ENCODE data around the gene RUFY3. TPM values are rescaled to one million over a fixed set of nuclear protein-coding genes. Genes with fewer than 3 reads are reported as not detected.

RUFY3 gene
- total and polyA plus RNA-seq, 2 of the 4 experiments (the other 2 are of a cell fraction), result 19.6 to 28.9 TPM

GRCh38 chr4:70841951-70842350, 120.2 kb downstream of the RUFY3 start:
- Histone ChIP-seq H2BK5ac (ENCODE audit: low read depth, low read length, poor library complexity, severe bottlenecking) (no peak overlapping the region), H2BK15ac (ENCODE audit: low read depth, low read length) (no peak overlapping the region), H4K20me1 (ENCODE audit: insufficient read depth, low read length) (peaks cover 17% of the 10 kb centered on the region), H2BK120ac (ENCODE audit: low read depth, low read length) (no peak overlapping the region), H4K91ac (ENCODE audit: insufficient read depth, low read depth, low read length) (no peak overlapping the region), H3K4ac (ENCODE audit: low read depth, low read length) (no peak overlapping the region), H4K5ac (ENCODE audit: low read depth, low read length) (no peak overlapping the region), H3K56ac (ENCODE audit: extremely low read depth, insufficient read depth, low read length) (no peak overlapping the region), H2AFZ (replicated peaks; ENCODE audit: low read length, poor library complexity) (no peak overlapping the region), H4K8ac (ENCODE audit: low read depth in 2 of 2, low read length in 2 of 2) (no peak overlapping the region), H3K9me3 (ENCODE audit: control insufficient read depth, insufficient read depth, low read length) (no peaks in the 10 kb centered on the region), H3K4me2 (ENCODE audit: low read depth, low read length) (no peak overlapping the region), H3K23ac (ENCODE audit: low read depth, low read length) (no peak overlapping the region), H3K79me1 (ENCODE audit: low read depth in 1 of 2, low read length in 2 of 2) (peaks cover 0 to 11% of the 10 kb centered on the region in 2 experiments; a peak in 2 of 4 replicates), H2BK20ac (ENCODE audit: low read depth, low read length) (no peak overlapping the region), H3K9me1 (ENCODE audit: insufficient read depth, low read length) (peaks cover under 1% of the 10 kb centered on the region; the same call in 1 of the 2 replicates), H3K9ac (ENCODE audit: low read depth, low read length) (no peak overlapping the region), H3K14ac (replicated peaks; ENCODE audit: low read depth, low read length) (no peak overlapping the region), H2AK5ac (ENCODE audit: low read depth, low read length) (no peak overlapping the region), H3K36me3 (ENCODE audit: control insufficient read depth, insufficient read depth, low read length) (no peaks in the 10 kb centered on the region; the same call in 1 of the 2 replicates), H3K27me3 (ENCODE audit: control insufficient read depth, insufficient read depth, low read length) (no peaks in the 10 kb centered on the region), H3K27ac (ENCODE audit: insufficient read depth, low read length) (no peak overlapping the region), H3K4me3 (ENCODE audit: insufficient read depth, low read depth, low read length) (no peak overlapping the region), H3K18ac (ENCODE audit: low read depth, low read length) (no peak overlapping the region), H3K4me1 (ENCODE audit: control insufficient read depth, insufficient read depth, low read length) (peaks cover 2% of the 10 kb centered on the region), H2AK9ac (replicated peaks; ENCODE audit: low read depth, low read length, poor library complexity) (no peak overlapping the region)
- in situ Hi-C loops (cut with MboI; ENCODE audit: low sequenced_read_pairs), result no loop called here
- WGBS, 2 experiments (ENCODE audit: extremely low coverage in 2 of 2, insufficient read length in 1 of 2), result no CpG with 5 or more reads among the region's 1 CpG
- no peak for ATAC-seq (ENCODE audit: low read depth)
- intact Hi-C loops (cut with micrococcal nuclease), result no loop called here
- dilution Hi-C loops (cut with HindIII; ENCODE audit: low sequenced_read_pairs, unreplicated experiment), result no loop called here
- TF ChIP-seq RFX5 (IDR thresholded peaks at IDR 0.05; ENCODE audit: low read depth, low read length) (no peak), USF2 (IDR thresholded peaks at IDR 0.05; ENCODE audit: low read depth, low read length) (no peak), NFE2L2 (IDR thresholded peaks at IDR 0.05; ENCODE audit: low read depth, low read length) (no peak), RCOR1 (IDR thresholded peaks at IDR 0.05; ENCODE audit: insufficient replicate concordance, low read length) (no peak), SMC3 (IDR thresholded peaks at IDR 0.05; ENCODE audit: low read depth, low read length) (no peak), CHD1 (IDR thresholded peaks at IDR 0.05; ENCODE audit: low read depth, low read length) (no peak)
- no TSS peak for BruUV-seq (replicated peaks)
- CTCF ChIA-PET, result no interaction called here
- POLR2A ChIA-PET (ENCODE audit: unreplicated experiment), result no interaction called here
- DNase-seq, result no peak

Measured in IMR-90 (cell line).